Right lobe of liver (tissue), 4 donors: ENCODE measurements around the gene FGF22.

ENCODE experiments used
- POLR2A ChIP-seq: fragments of 450-650 bp; IDR thresholded peaks from one replicate; pipeline ENCODE4 v1.6.1; 2017; ENCODE audit warnings: antibody characterized with exemption, mild to moderate bottlenecking
- TF ChIP-seq, protein P1 (sequence below), 4 donors: fragments of 200-600 bp in 3 of 4; fragments of 450-650 bp in 1 of 4; IDR thresholded peaks; one replicate each; pipeline versions ENCODE4 v1.5.1 to v1.8.0; 2016 to 2022; ENCODE audit warnings: antibody characterized with exemption in 4 of 4, mild to moderate bottlenecking in 2 of 4
- donor health status: DM: no; HTN: no; CAD: no.
- donor health status: DM: no; HTN: no; CAD: no.
- donor health status: DM: no; HTN: yes; CAD: no.

DNA sequence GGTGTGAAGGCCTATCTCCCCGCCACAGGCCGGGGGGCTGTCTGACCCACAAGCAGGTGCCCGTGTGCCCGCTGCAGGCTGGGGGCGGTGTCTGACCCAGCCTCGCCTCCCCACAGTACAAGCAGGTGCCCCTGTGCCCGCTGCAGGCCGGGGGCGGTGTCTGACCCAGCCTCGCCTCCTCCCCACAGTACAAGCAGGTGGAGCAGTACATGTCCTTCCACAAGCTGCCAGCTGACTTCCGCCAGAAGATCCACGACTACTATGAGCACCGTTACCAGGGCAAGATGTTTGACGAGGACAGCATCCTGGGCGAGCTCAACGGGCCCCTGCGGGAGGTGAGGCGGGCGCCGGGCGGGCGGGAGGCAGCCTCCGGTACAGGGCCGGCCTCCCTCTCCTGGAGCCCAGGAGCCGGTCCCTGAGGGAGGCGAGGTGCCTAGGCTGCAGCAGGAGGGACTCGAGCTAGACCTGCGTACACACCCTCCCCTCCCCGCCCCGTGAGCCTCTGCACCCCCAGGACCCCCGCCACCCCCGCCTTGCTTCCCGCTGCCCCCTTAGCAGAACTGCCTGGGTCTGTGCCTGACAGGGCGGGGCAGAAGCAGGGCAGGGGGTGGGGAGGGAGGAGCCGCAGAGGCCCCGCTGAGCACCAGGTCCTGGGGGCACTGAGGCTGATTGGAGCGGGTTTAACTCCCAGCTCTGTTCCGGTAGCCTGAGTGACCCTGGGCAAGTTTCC, 29.4 kb upstream of the FGF22 start:
- TF ChIP-seq, protein P1, sequence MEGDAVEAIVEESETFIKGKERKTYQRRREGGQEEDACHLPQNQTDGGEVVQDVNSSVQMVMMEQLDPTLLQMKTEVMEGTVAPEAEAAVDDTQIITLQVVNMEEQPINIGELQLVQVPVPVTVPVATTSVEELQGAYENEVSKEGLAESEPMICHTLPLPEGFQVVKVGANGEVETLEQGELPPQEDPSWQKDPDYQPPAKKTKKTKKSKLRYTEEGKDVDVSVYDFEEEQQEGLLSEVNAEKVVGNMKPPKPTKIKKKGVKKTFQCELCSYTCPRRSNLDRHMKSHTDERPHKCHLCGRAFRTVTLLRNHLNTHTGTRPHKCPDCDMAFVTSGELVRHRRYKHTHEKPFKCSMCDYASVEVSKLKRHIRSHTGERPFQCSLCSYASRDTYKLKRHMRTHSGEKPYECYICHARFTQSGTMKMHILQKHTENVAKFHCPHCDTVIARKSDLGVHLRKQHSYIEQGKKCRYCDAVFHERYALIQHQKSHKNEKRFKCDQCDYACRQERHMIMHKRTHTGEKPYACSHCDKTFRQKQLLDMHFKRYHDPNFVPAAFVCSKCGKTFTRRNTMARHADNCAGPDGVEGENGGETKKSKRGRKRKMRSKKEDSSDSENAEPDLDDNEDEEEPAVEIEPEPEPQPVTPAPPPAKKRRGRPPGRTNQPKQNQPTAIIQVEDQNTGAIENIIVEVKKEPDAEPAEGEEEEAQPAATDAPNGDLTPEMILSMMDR (IDR thresholded peaks at IDR 0.05), result no peak
- no peak for TF ChIP-seq POLR2A
